ENCODE results near the gene TRIM2.
A peak's percentile ranks its signal among the peaks of the same experiment; 100 is the strongest.

Gene TRIM2

DNA sequence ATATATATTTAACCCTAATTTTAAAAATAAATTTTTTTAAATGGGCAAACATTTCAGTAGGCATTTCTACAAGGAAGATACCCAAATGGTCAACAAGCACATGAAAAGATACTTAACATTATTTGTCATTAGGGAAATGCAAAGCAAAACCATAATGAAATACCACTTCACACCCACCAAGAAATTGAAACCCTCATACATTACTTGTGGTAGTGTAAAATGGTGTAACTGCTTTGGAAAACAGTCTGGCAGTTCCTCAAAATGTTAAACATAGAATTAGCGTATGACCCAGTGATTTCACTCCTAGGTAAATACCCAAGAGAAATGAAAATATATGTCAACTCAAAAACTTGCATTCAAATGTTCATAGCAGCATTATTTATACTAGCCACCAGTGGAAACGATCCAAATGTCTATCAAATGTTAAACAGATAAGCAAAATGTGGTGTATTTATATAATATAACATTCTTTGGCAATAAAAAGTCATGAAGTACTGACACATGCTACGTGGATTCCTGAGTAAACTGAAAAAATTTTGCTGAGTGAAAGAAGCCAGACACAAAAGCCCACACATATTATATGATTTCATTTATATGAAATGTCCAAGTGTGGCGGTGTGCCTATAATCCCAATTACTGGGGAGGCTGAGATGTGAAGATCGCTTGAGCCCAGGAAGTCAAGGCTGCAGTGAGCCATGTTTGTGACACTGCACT, 16.6 kb downstream of the TRIM2 start:
- H3K4me1 ChIP-seq (ENCODE audit: control insufficient read depth in 1 of 2, insufficient read depth in 2 of 2, low read length in 2 of 2), result peaks cover 21 to 52% of the 10 kb centered on the region in 2 donors
- no peak overlapping the region for H3K27ac ChIP-seq (ENCODE audit: low read depth, low read length)
- H3K9me3 ChIP-seq (ENCODE audit: control insufficient read depth in 1 of 2, low read length in 2 of 2), result no peaks in the 10 kb centered on the region
- peaks cover 0 to 3% of the 10 kb centered on the region in 2 donors for H3K27me3 ChIP-seq (ENCODE audit: control insufficient read depth in 1 of 2, insufficient read depth in 2 of 2, low read length in 2 of 2)
- no peaks in the 10 kb centered on the region for H3K36me3 ChIP-seq (ENCODE audit: control insufficient read depth in 1 of 2, insufficient read depth in 2 of 2, low read length in 2 of 2)
- H3K9ac ChIP-seq (ENCODE audit: low read depth in 1 of 2, low read length in 2 of 2), result no peak overlapping the region
- H3K4me3 ChIP-seq (ENCODE audit: low read depth in 1 of 2, low read length in 2 of 2), result no peak overlapping the region

DNA sequence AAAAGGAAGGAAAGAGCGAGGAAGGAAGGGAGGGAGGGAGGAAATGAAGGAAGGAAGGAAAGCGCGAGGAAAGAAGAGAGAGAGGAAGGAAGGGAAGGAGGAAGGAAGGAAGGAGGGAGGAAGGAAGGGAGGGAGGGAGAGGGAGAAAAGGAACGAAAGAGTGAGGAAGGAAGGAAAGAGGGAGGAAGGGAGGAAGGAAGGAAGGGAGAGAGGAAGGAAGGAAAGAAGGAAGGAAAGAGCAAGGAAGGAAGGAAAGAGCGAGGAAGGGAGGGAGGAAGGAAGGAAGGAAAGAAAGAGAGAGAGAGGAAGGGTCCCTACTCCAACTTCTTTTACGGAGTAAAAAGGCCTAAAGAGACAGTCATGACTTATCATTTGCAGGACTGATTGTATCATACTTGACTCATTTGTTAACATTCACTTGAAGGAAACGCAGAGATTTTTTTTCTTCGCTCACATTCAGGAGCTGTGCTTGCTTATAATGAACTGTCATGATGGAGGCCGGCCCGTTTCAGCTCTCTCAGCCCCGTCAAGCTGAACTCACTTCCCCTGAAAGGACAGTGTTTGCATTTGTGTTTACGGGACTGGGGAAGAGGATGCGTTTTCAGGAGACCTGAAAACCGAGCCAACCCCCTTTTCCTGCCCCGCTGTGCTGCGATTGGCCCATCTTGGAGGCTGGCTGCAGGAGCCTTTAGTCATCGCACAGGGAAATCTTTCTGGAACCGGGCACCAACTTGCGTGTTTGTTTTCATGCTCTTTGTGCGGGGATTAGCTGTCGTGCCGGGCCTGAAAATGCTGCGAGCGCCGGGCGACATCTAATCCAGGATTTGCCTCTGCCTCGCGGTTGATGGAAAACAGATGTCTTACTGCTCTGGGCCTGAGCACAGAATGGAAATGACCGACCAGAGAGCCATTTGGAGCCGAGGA, 17.8 kb downstream of the TRIM2 start:
- Histone ChIP-seq H3K27ac (ENCODE audit: low read depth, low read length) (peak overlapping the region; percentile 62), H3K9ac (ENCODE audit: low read depth in 1 of 2, low read length in 2 of 2) (peak overlapping the region; percentile 72 to 85), H3K36me3 (ENCODE audit: control insufficient read depth in 1 of 2, insufficient read depth in 2 of 2, low read length in 2 of 2) (no peaks in the 10 kb centered on the region), H3K9me3 (ENCODE audit: control insufficient read depth in 1 of 2, low read length in 2 of 2) (no peaks in the 10 kb centered on the region), H3K27me3 (ENCODE audit: control insufficient read depth in 1 of 2, insufficient read depth in 2 of 2, low read length in 2 of 2) (peaks cover 0 to 3% of the 10 kb centered on the region in 2 donors), H3K4me3 (ENCODE audit: low read depth in 1 of 2, low read length in 2 of 2) (peak overlapping the region; percentile 65 to 77), H3K4me1 (ENCODE audit: control insufficient read depth in 1 of 2, insufficient read depth in 2 of 2, low read length in 2 of 2) (peaks cover 21 to 52% of the 10 kb centered on the region in 2 donors)

DNA sequence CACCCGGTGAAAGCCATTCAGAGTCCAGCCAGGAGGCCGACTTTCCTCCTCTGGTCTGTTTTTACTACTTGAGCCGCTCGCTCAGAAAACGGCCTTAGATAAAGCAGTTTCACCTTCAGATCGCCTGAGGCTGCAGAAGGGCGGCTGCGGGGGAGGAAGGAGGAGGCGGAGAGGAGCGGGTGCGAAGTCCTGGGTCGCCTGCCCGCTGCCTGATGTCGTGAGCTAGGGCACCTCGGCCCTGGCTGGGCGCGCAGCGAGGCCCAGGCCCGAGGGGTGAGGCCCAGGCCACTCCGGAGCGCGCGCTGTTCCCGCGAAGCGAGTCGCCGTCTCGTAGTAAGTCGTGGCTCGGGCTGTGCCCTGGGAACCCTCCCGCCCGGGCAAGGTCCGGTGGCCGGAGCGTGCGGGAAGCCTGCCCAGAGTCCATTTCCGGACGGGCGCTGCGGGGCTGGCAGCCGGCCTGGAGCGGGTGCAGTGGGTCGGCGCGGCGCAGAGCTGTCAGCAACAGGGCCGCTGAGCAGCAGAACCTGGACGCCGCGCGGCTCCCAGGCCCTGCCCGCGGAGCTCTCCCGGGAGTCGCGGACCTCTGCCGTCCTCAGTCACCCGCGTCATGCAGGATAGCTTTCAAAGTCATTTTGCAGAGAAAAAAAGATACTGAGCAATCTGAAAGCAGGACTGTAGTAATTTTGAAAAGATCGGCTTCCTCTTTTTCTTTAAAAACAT, 18.6 kb downstream of the TRIM2 start:
- Histone ChIP-seq H3K4me1 (ENCODE audit: control insufficient read depth in 1 of 2, insufficient read depth in 2 of 2, low read length in 2 of 2) (peaks cover 22 to 46% of the 10 kb centered on the region in 2 donors), H3K4me3 (ENCODE audit: low read depth in 1 of 2, low read length in 2 of 2) (peak overlapping the region; percentile 65 to 77), H3K27me3 (ENCODE audit: control insufficient read depth in 1 of 2, insufficient read depth in 2 of 2, low read length in 2 of 2) (peaks cover 0 to 3% of the 10 kb centered on the region in 2 donors), H3K9me3 (ENCODE audit: control insufficient read depth in 1 of 2, low read length in 2 of 2) (no peaks in the 10 kb centered on the region), H3K36me3 (ENCODE audit: control insufficient read depth in 1 of 2, insufficient read depth in 2 of 2, low read length in 2 of 2) (no peaks in the 10 kb centered on the region), H3K9ac (ENCODE audit: low read depth in 1 of 2, low read length in 2 of 2) (peak overlapping the region; percentile 72 to 85), H3K27ac (ENCODE audit: low read depth, low read length) (peak overlapping the region; percentile 62)

DNA sequence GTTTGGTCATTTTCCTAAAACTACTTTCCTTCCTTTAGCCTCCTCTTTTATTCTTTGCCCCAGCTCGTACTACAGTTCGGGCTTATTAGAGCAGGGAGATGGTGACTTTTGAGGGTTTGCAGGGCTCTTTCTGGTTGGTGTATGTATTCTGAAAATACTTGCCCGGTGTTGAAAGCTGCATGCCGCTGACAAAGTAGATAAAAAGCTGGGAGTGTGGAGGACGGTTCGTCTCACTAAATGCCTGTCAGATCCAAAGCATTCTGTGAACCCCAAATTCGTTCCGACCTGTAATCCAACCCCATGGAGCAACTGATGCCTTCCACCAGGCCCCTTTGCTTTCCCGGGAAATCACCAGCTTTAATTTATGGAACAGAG, 19.2 kb downstream of the TRIM2 start:
- Histone ChIP-seq H3K4me3 (ENCODE audit: low read depth in 1 of 2, low read length in 2 of 2) (peak overlapping the region; percentile 65 to 77), H3K27ac (ENCODE audit: low read depth, low read length) (peak overlapping the region; percentile 62), H3K27me3 (ENCODE audit: control insufficient read depth in 1 of 2, insufficient read depth in 2 of 2, low read length in 2 of 2) (peaks cover 0 to 3% of the 10 kb centered on the region in 2 donors), H3K4me1 (ENCODE audit: control insufficient read depth in 1 of 2, insufficient read depth in 2 of 2, low read length in 2 of 2) (peaks cover 24 to 46% of the 10 kb centered on the region in 2 donors), H3K36me3 (ENCODE audit: control insufficient read depth in 1 of 2, insufficient read depth in 2 of 2, low read length in 2 of 2) (no peaks in the 10 kb centered on the region), H3K9ac (ENCODE audit: low read depth in 1 of 2, low read length in 2 of 2) (peak overlapping the region; percentile 72 to 85), H3K9me3 (ENCODE audit: control insufficient read depth in 1 of 2, low read length in 2 of 2) (no peaks in the 10 kb centered on the region)

DNA sequence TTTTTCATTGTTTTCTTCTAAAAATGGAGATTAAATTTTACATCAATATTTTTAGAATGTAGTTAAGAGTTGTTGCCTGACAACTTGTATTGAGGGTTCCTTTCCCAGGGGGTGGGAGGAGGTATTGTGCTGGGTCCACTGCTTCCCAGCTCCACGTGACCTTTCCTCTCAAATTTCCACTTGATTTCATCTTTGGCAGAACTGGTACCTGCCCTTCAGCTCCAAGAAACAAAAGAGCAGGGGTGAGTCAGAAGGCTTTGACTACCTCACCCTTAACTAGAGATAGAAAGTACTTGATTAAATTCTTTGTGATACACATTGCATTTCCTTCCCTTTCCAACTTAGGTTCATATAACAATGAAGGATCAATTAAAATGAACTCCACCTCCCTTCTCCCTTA, 19.7 kb downstream of the TRIM2 start:
- peak overlapping the region; percentile 72 to 85 for H3K9ac ChIP-seq (ENCODE audit: low read depth in 1 of 2, low read length in 2 of 2)
- H3K9me3 ChIP-seq (ENCODE audit: control insufficient read depth in 1 of 2, low read length in 2 of 2), result no peaks in the 10 kb centered on the region
- H3K4me1 ChIP-seq (ENCODE audit: control insufficient read depth in 1 of 2, insufficient read depth in 2 of 2, low read length in 2 of 2), result peaks cover 24 to 43% of the 10 kb centered on the region in 2 donors
- peak overlapping the region; percentile 65 to 77 for H3K4me3 ChIP-seq (ENCODE audit: low read depth in 1 of 2, low read length in 2 of 2)
- H3K27ac ChIP-seq (ENCODE audit: low read depth, low read length), result no peak overlapping the region
- no peaks in the 10 kb centered on the region for H3K36me3 ChIP-seq (ENCODE audit: control insufficient read depth in 1 of 2, insufficient read depth in 2 of 2, low read length in 2 of 2)
- H3K27me3 ChIP-seq (ENCODE audit: control insufficient read depth in 1 of 2, insufficient read depth in 2 of 2, low read length in 2 of 2), result peaks cover 0 to 3% of the 10 kb centered on the region in 2 donors

DNA sequence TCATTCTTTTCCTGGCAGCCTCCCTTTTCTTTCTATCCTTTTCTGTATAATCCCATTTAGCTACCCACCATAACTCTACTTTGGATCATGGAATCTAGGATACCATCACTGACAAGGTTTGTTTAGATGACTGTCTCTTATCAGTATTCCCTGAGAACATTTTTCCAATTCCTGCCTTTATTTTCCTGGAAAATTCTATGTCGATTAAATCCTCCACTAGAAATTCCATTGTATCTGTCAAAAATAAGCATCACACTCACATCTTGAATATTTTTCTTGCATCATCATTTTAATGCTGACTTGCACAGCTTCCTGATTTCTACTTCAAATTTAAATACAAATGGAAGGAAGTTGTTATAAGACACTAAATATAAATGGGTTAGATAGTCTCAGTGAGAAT, 20.2 kb downstream of the TRIM2 start:
- H3K9ac ChIP-seq (ENCODE audit: low read depth in 1 of 2, low read length in 2 of 2), result no peak overlapping the region
- peaks cover 0 to 3% of the 10 kb centered on the region in 2 donors for H3K27me3 ChIP-seq (ENCODE audit: control insufficient read depth in 1 of 2, insufficient read depth in 2 of 2, low read length in 2 of 2)
- no peaks in the 10 kb centered on the region for H3K36me3 ChIP-seq (ENCODE audit: control insufficient read depth in 1 of 2, insufficient read depth in 2 of 2, low read length in 2 of 2)
- no peaks in the 10 kb centered on the region for H3K9me3 ChIP-seq (ENCODE audit: control insufficient read depth in 1 of 2, low read length in 2 of 2)
- H3K4me1 ChIP-seq (ENCODE audit: control insufficient read depth in 1 of 2, insufficient read depth in 2 of 2, low read length in 2 of 2), result peaks cover 23 to 43% of the 10 kb centered on the region in 2 donors
- H3K27ac ChIP-seq (ENCODE audit: low read depth, low read length), result no peak overlapping the region
- H3K4me3 ChIP-seq (ENCODE audit: low read depth in 1 of 2, low read length in 2 of 2), result peak overlapping the region in 1 of 2 donors; percentile 65

DNA sequence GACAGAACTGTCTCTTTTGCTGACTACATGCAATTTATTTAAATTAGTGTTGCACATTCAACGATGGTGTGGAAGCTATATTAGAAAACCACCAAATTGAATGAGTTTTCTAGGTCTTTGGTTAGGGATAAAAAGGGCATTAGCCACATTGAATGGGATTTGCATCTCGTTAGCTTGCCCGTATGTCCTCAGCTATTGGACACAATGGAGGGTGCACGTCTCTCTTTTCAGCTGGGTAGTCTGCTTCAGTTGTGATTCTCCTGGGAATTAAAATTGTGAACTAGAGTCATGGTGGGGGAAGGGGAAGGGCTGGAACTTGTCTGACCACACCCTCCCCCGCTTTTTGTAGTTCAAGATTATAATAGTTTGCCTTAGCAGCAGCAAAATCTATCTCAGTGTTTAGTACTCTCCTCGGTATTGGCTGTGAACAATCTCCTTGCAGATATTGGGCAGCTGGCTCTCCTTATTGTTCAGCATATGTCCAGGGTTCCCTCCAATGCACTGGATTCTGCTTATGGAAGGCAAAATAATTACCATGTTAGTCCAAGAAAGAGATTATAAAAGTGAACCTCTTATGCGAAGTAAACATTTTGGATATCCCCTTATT, 23.3 kb downstream of the TRIM2 start:
- H3K9me3 ChIP-seq (ENCODE audit: control insufficient read depth in 1 of 2, low read length in 2 of 2), result no peaks in the 10 kb centered on the region
- H3K27me3 ChIP-seq (ENCODE audit: control insufficient read depth in 1 of 2, insufficient read depth in 2 of 2, low read length in 2 of 2), result peaks cover 0 to 2% of the 10 kb centered on the region in 2 donors
- no peaks in the 10 kb centered on the region for H3K36me3 ChIP-seq (ENCODE audit: control insufficient read depth in 1 of 2, insufficient read depth in 2 of 2, low read length in 2 of 2)
- H3K4me1 ChIP-seq (ENCODE audit: control insufficient read depth in 1 of 2, insufficient read depth in 2 of 2, low read length in 2 of 2), result peaks cover 5 to 23% of the 10 kb centered on the region in 2 donors
- no peak overlapping the region for H3K9ac ChIP-seq (ENCODE audit: low read depth in 1 of 2, low read length in 2 of 2)
- H3K27ac ChIP-seq (ENCODE audit: low read depth, low read length), result no peak overlapping the region
- H3K4me3 ChIP-seq (ENCODE audit: low read depth in 1 of 2, low read length in 2 of 2), result no peak overlapping the region

DNA sequence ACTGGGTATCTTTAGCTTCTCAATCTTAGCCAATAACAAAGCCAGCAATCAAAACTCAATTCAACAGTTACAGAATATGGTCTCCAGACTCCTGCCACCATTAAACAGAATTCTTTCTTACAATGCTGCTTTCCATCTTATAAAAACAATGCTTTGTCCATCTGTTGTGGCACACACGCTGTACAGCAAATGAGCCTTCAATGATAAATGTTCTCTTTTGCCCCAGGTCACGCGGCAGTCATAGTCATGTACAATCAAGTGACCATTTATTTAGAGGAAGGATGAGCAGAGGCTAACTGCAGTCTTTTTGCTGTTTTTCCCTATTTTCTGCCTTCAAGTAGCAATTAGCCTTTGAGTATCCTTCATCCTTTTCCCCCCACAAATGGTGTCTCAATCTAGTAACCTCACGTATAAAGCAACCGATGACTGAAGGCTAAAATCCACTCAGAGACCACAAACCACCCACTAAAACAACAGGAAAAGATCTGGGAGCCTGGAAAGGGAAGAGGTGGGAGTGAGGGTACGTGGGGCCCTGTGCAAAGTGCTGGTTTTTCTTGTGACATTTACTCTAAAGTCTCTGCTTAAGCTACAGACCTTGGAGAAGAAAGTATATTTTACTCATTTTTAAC, 24.4 kb downstream of the TRIM2 start:
- H3K4me3 ChIP-seq (ENCODE audit: low read depth in 1 of 2, low read length in 2 of 2), result no peak overlapping the region
- H3K27me3 ChIP-seq (ENCODE audit: control insufficient read depth in 1 of 2, insufficient read depth in 2 of 2, low read length in 2 of 2), result no peaks in the 10 kb centered on the region
- H3K9me3 ChIP-seq (ENCODE audit: control insufficient read depth in 1 of 2, low read length in 2 of 2), result no peaks in the 10 kb centered on the region
- no peak overlapping the region for H3K27ac ChIP-seq (ENCODE audit: low read depth, low read length)
- no peaks in the 10 kb centered on the region for H3K36me3 ChIP-seq (ENCODE audit: control insufficient read depth in 1 of 2, insufficient read depth in 2 of 2, low read length in 2 of 2)
- H3K9ac ChIP-seq (ENCODE audit: low read depth in 1 of 2, low read length in 2 of 2), result no peak overlapping the region
- peaks cover 3 to 30% of the 10 kb centered on the region in 2 donors for H3K4me1 ChIP-seq (ENCODE audit: control insufficient read depth in 1 of 2, insufficient read depth in 2 of 2, low read length in 2 of 2)

DNA sequence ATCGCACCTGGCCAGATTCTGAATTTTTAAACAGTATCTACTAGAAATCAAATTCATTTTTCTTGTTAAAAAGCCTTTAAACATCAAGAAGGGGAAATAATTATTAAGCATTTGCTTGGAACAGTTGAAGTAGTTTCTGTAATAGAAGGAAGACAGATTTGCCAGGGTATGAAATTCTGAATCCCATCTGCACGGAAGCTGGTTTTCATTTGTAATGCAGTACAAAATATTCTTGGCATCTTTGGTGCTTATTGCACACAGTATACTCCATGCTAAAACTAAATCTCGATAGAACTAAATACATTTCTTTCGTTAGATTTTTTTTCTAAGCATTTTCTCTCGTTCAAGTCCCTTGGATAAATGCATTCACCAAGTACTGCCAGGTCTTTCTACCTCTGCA, 25.3 kb downstream of the TRIM2 start:
- no peaks in the 10 kb centered on the region for H3K27me3 ChIP-seq (ENCODE audit: control insufficient read depth in 1 of 2, insufficient read depth in 2 of 2, low read length in 2 of 2)
- no peaks in the 10 kb centered on the region for H3K9me3 ChIP-seq (ENCODE audit: control insufficient read depth in 1 of 2, low read length in 2 of 2)
- H3K9ac ChIP-seq (ENCODE audit: low read depth in 1 of 2, low read length in 2 of 2), result no peak overlapping the region
- peaks cover 7 to 28% of the 10 kb centered on the region in 2 donors for H3K4me1 ChIP-seq (ENCODE audit: control insufficient read depth in 1 of 2, insufficient read depth in 2 of 2, low read length in 2 of 2)
- H3K4me3 ChIP-seq (ENCODE audit: low read depth in 1 of 2, low read length in 2 of 2), result no peak overlapping the region
- H3K36me3 ChIP-seq (ENCODE audit: control insufficient read depth in 1 of 2, insufficient read depth in 2 of 2, low read length in 2 of 2), result no peaks in the 10 kb centered on the region
- no peak overlapping the region for H3K27ac ChIP-seq (ENCODE audit: low read depth, low read length)
